Endothelial cell of umbilical vein (primary cell): ENCODE results near the gene NEU2.

Experiments
- CTCF ChIP-seq, 2 donors: IDR thresholded peaks; 1 replicate in 1 of 2; 2 replicates in 1 of 2; pipeline ENCODE4 v1.5.1; 2011; ENCODE audit warnings: low read length in 2 of 2, mild to moderate bottlenecking in 2 of 2, moderate library complexity in 2 of 2, control low read depth in 1 of 2, inconsistent platforms in 1 of 2, low read depth in 1 of 2; ENCODE audit not compliant: insufficient read depth in 1 of 2; ENCODE audit errors: extremely low read depth in 1 of 2
- GATA2 ChIP-seq: IDR thresholded peaks from 2 replicates; pipeline ENCODE4 v1.7.0; 2011; ENCODE audit warnings: low read depth, mild to moderate bottlenecking, moderate library complexity, mixed read lengths, low read length; ENCODE audit not compliant: insufficient read length, insufficient read depth
- JUN ChIP-seq: IDR thresholded peaks from 2 replicates; pipeline ENCODE4 v1.6.1; 2011; ENCODE audit warnings: borderline replicate concordance, low read depth; ENCODE audit not compliant: insufficient read length, insufficient read depth
- POLR2A ChIP-seq: IDR thresholded peaks from 2 replicates; pipeline ENCODE4 v1.6.1; 2012; ENCODE audit warnings: low read depth, mild to moderate bottlenecking, control low read depth, low read length
- POLR2AphosphoS5 ChIP-seq: IDR thresholded peaks from 2 replicates; pipeline ENCODE4 v1.6.1; 2012; ENCODE audit warnings: low read depth, mild to moderate bottlenecking, control low read depth, low read length, moderate library complexity; ENCODE audit not compliant: insufficient read depth

GRCh38 chr2:233047667-233048066 lies 15.2 kb downstream of the NEU2 start:
- TF ChIP-seq POLR2A = no peak
- no peak for TF ChIP-seq CTCF (IDR thresholded peaks at IDR 0.05; ENCODE audit: extremely low read depth in 1 of 2, insufficient read depth in 1 of 2, low read depth in 1 of 2, low read length in 2 of 2)
- TF ChIP-seq GATA2 = no peak
- TF ChIP-seq POLR2AphosphoS5 = no peak
- no peak for TF ChIP-seq JUN
